Measurements from ENCODE around the gene NMNAT2.

DNA sequence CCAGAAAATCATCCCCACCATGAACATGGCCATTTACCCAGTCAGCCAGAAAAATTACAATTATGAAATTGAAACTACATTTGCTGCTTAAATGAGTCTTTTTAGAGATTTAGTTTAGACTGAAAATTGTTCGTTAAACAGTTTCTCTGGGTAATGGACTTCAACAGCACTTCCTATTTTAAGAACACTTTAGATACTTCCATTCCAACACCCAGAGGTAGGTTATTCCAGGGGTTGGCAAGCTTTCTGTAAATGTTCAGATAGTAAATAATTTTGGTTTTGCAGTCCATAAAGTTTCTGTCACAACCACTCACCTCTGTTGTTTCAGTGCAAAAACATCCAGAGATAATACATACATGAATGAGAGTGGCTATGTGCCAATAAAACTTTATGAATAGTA, 10.2 kb downstream of the NMNAT2 start:
- TF ChIP-seq EZH2 (IDR thresholded peaks at IDR 0.05; ENCODE audit: insufficient read depth, poor library complexity, severe bottlenecking) (no peak), EZH2phosphoT487 (IDR thresholded peaks at IDR 0.05; ENCODE audit: insufficient read depth, low read depth) (no peak)

All from GM23248 (cell line).